IPS-20b (cell line): Measurements from ENCODE around the gene ATP10A.

Source experiments
- H3K27ac ChIP-seq: one replicate; pipeline ENCODE4 v1.5.1; 2013; ENCODE audit warnings: low read length
- H3K27me3 ChIP-seq: 2 replicates; pipeline ENCODE4 v1.6.1; 2013; ENCODE audit warnings: mild to moderate bottlenecking, low read length, inconsistent platforms; ENCODE audit not compliant: insufficient read depth
- H3K36me3 ChIP-seq: 2 replicates; pipeline ENCODE4 v1.6.1; 2013; ENCODE audit warnings: low read depth, mild to moderate bottlenecking, inconsistent platforms, low read length, moderate library complexity; ENCODE audit not compliant: insufficient read depth
- H3K4me1 ChIP-seq: 2 replicates; pipeline ENCODE4 v1.6.1; 2013; ENCODE audit warnings: mild to moderate bottlenecking, control low read depth, inconsistent platforms, low read length, moderate library complexity; ENCODE audit not compliant: insufficient read depth
- H3K4me3 ChIP-seq: 2 replicates; pipeline ENCODE4 v1.5.1; 2013; ENCODE audit warnings: mild to moderate bottlenecking, low read length, inconsistent platforms
- H3K9ac ChIP-seq: 2 replicates; pipeline ENCODE4 v1.6.1; 2013; ENCODE audit warnings: low read depth, mild to moderate bottlenecking, inconsistent platforms, low read length, moderate library complexity
- H3K9me3 ChIP-seq: 2 replicates; pipeline ENCODE4 v1.6.1; 2013; ENCODE audit warnings: mild to moderate bottlenecking, low read depth, low read length, inconsistent platforms; ENCODE audit not compliant: insufficient read depth

The ATP10A gene, protein sequence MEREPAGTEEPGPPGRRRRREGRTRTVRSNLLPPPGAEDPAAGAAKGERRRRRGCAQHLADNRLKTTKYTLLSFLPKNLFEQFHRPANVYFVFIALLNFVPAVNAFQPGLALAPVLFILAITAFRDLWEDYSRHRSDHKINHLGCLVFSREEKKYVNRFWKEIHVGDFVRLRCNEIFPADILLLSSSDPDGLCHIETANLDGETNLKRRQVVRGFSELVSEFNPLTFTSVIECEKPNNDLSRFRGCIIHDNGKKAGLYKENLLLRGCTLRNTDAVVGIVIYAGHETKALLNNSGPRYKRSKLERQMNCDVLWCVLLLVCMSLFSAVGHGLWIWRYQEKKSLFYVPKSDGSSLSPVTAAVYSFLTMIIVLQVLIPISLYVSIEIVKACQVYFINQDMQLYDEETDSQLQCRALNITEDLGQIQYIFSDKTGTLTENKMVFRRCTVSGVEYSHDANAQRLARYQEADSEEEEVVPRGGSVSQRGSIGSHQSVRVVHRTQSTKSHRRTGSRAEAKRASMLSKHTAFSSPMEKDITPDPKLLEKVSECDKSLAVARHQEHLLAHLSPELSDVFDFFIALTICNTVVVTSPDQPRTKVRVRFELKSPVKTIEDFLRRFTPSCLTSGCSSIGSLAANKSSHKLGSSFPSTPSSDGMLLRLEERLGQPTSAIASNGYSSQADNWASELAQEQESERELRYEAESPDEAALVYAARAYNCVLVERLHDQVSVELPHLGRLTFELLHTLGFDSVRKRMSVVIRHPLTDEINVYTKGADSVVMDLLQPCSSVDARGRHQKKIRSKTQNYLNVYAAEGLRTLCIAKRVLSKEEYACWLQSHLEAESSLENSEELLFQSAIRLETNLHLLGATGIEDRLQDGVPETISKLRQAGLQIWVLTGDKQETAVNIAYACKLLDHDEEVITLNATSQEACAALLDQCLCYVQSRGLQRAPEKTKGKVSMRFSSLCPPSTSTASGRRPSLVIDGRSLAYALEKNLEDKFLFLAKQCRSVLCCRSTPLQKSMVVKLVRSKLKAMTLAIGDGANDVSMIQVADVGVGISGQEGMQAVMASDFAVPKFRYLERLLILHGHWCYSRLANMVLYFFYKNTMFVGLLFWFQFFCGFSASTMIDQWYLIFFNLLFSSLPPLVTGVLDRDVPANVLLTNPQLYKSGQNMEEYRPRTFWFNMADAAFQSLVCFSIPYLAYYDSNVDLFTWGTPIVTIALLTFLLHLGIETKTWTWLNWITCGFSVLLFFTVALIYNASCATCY (N-terminal part only)

DNA sequence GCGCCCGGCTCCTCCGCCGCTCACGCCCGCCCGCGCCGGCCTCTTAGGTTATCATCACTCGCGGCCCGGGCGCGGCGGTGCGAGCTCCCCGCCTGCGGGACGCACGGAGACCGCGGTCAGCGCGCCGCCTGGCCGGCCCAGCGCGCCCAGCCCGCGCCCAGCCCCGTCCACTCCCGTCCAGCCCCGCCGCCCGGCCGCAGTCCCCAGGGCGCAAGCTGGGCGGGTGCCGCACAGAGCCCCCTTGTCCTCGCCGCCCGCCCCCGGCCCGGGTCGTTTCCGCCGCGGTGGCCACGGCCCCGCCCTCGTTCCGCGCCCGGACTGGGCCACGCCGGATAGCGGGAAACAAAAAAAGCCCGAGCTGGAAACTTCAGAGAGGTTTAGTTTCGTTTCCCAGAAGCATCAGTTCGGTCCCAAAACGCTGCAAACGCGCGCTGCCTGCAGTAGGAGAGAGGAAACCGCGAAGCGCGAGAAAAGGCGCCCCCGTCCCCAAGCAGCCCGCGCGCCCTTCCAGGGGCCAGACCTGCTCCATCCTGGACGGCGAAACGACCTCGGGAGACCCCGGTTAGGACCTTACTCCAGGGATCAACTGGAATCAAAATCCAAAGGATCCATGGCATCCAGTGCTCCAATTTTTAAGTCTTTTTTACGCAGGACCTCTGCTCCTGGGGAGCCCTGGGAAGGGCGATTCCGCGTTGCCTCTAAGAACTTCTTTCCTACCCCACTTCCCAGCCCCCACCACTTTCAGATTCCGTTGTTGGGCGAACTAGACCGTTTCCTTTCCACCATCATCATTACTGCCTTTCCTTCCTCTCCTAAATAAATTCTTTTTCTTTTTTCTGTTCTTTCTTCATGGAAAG, at the start of gene ATP10A:
Gene ATP10A, minus strand, starts transcription at position 217 of the 857 bp plus-strand sequence. CDS start 231 bp downstream, outside the sequence.
- Histone ChIP-seq H3K9me3 (no peaks in the 10 kb centered on the region), H3K27me3 (peaks cover 66% of the 10 kb centered on the region), H3K4me3 (peak within 1 kb of the TSS; percentile 76), H3K4me1 (no peaks in the 10 kb centered on the region), H3K9ac (peak within 1 kb of the TSS; percentile 56; the same call in 1 of the 2 replicates), H3K27ac (no peak within 1 kb of the TSS), H3K36me3 (no peaks in the 10 kb centered on the region)

DNA sequence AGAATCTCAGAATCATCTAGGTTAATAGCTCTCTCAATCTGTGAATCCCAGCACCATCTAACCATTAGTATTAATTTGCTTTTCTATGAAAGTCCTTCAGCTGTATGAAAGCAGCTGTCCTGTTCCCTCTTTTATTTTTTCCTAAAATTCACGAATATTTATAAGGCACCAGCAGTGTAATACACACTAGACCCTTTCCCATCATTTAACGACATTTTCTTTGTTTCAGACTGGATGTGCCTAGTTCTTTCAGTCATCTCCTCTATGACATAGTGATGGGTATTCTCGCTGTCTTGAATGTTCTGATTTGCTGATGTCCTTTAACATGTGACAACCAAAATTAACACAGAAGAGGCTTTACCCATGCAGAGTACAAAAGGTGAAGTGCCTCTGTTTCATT, 48.9 kb upstream of the ATP10A start:
- Histone ChIP-seq H3K4me1 (0 out of 2 replicates have a peak, but pooled peaks cover 4% of the 10 kb centered on the region), H3K4me3 (no peak overlapping the region), H3K27ac (no peak overlapping the region), H3K9ac (no peak overlapping the region), H3K9me3 (no peaks in the 10 kb centered on the region), H3K27me3 (no peaks in the 10 kb centered on the region), H3K36me3 (no peaks in the 10 kb centered on the region)

DNA sequence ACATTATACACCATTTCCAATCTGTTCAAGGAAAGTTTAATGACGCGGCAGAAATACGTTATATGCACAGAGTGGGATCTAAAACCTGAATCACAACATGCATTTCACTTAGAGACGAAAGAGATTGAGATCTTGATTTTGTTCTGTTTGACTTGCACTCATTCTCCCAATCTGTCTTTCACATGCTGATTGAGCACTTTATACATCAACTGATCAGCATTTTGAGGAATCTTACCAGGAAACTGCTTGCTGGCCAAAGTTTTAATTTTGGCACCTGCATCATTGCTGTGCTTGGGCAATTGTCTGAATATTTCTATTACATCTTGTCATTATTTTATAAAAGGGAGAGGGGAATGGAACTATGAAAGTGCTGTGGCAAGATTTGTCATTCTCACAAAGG, 47.7 kb upstream of the ATP10A start:
- H3K4me3 ChIP-seq: no peak overlapping the region
- no peak overlapping the region for H3K9ac ChIP-seq
- H3K9me3 ChIP-seq: no peaks in the 10 kb centered on the region
- H3K27ac ChIP-seq: no peak overlapping the region
- 0 out of 2 replicates have a peak, but pooled peaks cover 4% of the 10 kb centered on the region for H3K4me1 ChIP-seq
- no peaks in the 10 kb centered on the region for H3K36me3 ChIP-seq
- H3K27me3 ChIP-seq: no peaks in the 10 kb centered on the region

DNA sequence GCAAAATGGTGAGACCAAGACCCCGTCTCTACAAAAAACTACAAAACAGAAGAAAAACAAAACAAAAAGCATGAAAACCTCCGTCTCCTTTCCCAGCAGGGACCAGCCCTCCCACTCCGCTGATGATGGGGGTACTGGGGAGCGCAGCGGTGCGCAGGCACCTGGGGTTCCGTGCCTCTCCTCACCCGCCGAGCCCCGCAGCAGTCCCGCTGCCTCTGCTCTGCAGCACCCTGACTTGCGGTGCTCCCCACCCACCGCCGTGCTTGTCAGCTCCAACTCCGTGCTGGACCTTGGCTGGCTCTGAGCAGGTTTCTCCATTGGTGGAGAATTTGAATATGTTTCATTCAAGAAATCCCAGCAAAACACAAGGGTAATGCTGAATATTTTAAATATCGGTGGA, 46.7 kb upstream of the ATP10A start:
- Histone ChIP-seq H3K9ac (no peak overlapping the region), H3K4me1 (0 out of 2 replicates have a peak, but pooled peaks cover 4% of the 10 kb centered on the region), H3K27me3 (no peaks in the 10 kb centered on the region), H3K9me3 (no peaks in the 10 kb centered on the region), H3K27ac (no peak overlapping the region), H3K4me3 (no peak overlapping the region), H3K36me3 (no peaks in the 10 kb centered on the region)

DNA sequence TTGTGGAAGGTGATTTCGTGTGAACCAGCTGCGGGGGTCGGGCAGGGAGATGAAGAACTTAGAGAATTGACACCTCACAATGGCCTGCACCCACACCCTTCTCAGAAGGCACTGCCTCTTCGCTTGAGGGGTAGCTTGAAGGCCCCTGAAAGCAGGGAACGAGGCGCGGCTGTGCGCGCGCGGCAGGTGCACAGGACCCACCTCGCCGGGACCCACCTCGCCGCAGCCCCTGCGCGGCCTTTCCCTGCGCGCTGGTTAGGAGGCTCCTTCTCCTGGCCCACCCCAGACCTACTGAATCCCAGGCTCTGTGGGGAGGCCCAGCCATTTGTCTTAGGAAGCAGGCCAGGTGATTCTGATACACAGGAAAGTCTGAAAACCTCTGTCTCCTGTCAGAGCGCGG, 46.2 kb upstream of the ATP10A start:
- H3K27ac ChIP-seq: no peak overlapping the region
- no peaks in the 10 kb centered on the region for H3K36me3 ChIP-seq
- 0 out of 2 replicates have a peak, but pooled peaks cover 4% of the 10 kb centered on the region for H3K4me1 ChIP-seq
- H3K27me3 ChIP-seq: no peaks in the 10 kb centered on the region
- no peaks in the 10 kb centered on the region for H3K9me3 ChIP-seq
- no peak overlapping the region for H3K4me3 ChIP-seq
- no peak overlapping the region for H3K9ac ChIP-seq

DNA sequence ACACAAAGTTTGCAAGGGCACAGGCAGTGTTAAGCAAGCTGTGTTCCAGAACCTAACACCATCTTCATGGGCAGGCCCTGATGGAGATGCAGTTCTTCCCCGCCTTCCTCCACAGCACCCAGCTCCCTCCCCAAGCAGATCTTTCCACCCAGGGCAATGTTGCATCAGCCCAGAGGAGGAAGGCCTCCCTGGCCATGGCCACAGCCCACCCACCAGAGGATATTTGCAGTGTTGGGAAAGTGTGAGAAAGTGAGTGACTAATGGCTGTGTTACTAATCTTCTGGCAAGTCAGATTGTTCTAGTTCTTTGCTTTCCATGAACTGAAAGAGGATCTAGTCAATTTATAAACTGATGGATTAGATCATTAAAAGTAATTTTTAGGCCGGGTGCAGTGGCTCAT, 42.0 kb upstream of the ATP10A start:
- no peak overlapping the region for H3K4me3 ChIP-seq
- H3K4me1 ChIP-seq: no peaks in the 10 kb centered on the region
- H3K9ac ChIP-seq: no peak overlapping the region
- no peaks in the 10 kb centered on the region for H3K9me3 ChIP-seq
- no peaks in the 10 kb centered on the region for H3K27me3 ChIP-seq
- no peak overlapping the region for H3K27ac ChIP-seq
- no peaks in the 10 kb centered on the region for H3K36me3 ChIP-seq

DNA sequence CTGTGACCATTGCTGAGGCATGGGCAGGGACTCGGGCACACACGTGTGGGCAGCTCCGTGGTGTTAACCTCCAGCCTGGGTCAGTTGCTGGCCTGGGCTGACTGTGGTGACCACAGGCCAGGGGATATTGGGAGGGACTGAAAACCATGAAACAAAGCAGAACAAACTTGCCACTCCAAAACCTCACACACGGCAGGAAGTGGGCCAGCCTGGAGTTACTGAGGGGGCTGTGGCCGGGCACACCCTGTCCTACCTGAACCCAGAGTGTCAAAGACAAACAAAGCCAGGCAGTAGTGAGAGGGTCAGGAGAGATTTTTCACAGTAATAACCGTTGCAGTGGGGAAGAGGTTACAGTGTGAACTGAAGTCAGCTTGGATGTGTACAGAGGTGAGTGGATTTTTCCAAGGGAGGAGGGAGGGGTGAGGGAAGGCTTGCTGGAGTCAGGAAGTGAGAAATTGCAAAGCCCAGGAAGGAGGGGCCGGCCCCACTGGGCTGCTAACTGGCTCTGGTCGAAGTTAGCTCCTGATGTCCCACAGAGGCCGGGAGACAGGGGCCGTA, 40.0 kb upstream of the ATP10A start:
- H3K4me1 ChIP-seq: no peaks in the 10 kb centered on the region
- H3K4me3 ChIP-seq: no peak overlapping the region
- no peaks in the 10 kb centered on the region for H3K36me3 ChIP-seq
- H3K27me3 ChIP-seq: no peaks in the 10 kb centered on the region
- H3K9me3 ChIP-seq: no peaks in the 10 kb centered on the region
- H3K27ac ChIP-seq: no peak overlapping the region
- H3K9ac ChIP-seq: no peak overlapping the region

DNA sequence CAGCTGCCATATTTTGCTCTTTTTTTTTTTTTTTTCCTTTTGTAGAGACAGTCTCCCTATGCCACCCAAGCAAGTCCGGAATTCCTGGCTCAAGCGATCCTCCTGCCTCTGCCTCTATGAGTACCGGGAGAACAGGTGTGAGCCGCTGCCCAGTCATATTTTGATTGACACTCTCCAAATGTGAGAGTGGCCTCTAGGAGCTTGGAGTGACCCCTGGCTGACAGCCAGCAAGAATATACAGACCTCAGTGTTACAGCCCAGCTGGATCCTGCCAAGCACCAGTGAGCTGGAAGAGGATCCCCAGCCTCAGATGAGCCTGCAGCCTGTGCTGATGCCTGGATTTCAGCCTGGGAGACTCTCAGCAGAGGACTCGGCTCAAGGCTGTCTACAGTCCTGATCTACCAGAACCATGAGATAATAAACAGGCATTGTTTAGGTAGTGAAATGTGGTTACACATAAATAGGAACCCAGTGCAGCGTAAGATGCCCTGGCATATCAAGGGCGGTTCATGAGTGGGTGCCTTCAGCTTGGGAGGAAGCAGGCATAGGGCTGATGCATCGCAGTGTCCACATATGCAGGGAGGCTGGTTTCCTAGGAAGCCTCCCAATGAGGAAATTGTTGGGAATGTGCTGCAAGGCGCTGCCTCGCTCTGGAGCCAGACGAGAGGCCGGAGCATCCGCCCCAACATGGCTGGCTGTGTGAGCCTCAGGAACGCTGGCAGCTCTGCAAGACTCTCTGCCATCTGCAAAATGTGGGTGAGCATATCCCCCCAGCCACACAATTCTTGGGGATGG, 38.9 kb upstream of the ATP10A start:
- no peaks in the 10 kb centered on the region for H3K4me1 ChIP-seq
- no peaks in the 10 kb centered on the region for H3K9me3 ChIP-seq
- no peaks in the 10 kb centered on the region for H3K36me3 ChIP-seq
- no peak overlapping the region for H3K9ac ChIP-seq
- H3K4me3 ChIP-seq: no peak overlapping the region
- no peak overlapping the region for H3K27ac ChIP-seq
- H3K27me3 ChIP-seq: no peaks in the 10 kb centered on the region

DNA sequence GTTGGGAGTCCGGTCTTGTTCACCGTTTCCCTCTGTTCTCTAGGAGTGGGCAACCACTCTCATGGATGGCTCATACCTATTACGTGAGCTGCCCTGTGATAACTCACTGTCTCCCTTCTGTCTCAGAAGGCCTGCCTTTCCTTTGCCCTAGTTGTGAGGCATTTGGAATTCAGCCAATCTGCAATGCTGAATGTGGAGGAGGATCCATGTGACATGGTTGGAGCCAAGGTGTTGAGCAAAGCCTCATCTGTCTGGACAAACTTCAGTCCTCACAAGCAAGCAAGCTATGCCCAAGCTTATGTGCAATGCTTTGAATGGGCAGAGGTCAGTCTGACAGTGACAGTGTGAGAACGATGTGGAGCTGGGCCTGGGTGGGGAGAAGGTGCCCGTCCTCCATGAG, 37.8 kb upstream of the ATP10A start:
- H3K9ac ChIP-seq: no peak overlapping the region
- H3K27ac ChIP-seq: no peak overlapping the region
- H3K27me3 ChIP-seq: no peaks in the 10 kb centered on the region

DNA sequence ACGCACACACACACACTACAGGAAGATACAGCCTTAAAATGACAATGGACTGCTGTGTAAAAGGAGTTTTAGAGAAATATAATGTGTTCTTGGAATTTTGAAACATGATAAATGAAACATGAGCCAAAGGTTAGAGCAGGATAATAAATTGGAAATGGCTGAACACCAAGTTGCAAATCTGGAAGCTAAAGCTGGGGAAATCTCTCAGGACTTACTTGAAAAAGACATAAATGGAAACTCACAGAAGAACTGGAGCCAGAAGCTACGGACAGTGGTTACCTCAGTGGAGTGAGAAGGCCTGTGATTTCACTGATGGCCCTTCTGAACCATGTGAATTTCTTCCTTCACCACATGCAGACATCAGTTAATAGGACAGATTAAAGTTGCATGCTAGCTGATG, 37.3 kb upstream of the ATP10A start:
- Histone ChIP-seq H3K27ac (no peak overlapping the region), H3K4me3 (no peak overlapping the region), H3K9me3 (no peaks in the 10 kb centered on the region), H3K9ac (no peak overlapping the region), H3K4me1 (no peaks in the 10 kb centered on the region), H3K36me3 (no peaks in the 10 kb centered on the region), H3K27me3 (no peaks in the 10 kb centered on the region)

More for the DNA sequence above, 37.8 kb upstream of the ATP10A start:
- no peaks in the 10 kb centered on the region for H3K9me3 ChIP-seq
- no peaks in the 10 kb centered on the region for H3K36me3 ChIP-seq
- H3K4me1 ChIP-seq: no peaks in the 10 kb centered on the region
- no peak overlapping the region for H3K4me3 ChIP-seq
